GM21515 (cell line): ENCODE results near the gene ADH1A.
"Not testable (repeated sequence)": the region's sequence is repeated elsewhere in the genome, so short reads cannot be mapped to it uniquely, and the experiment has no call there.

Experiments used
- ATAC-seq: cut with Tn5 transposase; IDR thresholded peaks from one replicate; pipeline ENCODE4 v1.9.1; 2021; ENCODE audit not compliant: unreplicated experiment

ADH1A gene

GRCh38 chr4:99290848-99291786, at the start of gene ADH1A:
TSS of gene ADH1A (minus strand) at chr4:99290985. CDS start at chr4:99290914, 71 bp downstream.
- ATAC-seq = no peak

GRCh38 chr4:99339172-99339571, 48.4 kb upstream of the ADH1A start:
- ATAC-seq = no peak

GRCh38 chr4:99336553-99336952, 45.8 kb upstream of the ADH1A start:
- no peak for ATAC-seq

GRCh38 chr4:99334880-99335279, 44.1 kb upstream of the ADH1A start:
- no peak for ATAC-seq

- ATAC-seq = no peak
Measured at GRCh38 chr4:99330648-99331047, 39.9 kb upstream of the ADH1A start.

- no peak for ATAC-seq
Measured at GRCh38 chr4:99329876-99330275, 39.1 kb upstream of the ADH1A start.

GRCh38 chr4:99324979-99325378, 34.2 kb upstream of the ADH1A start:
- ATAC-seq = no peak

GRCh38 chr4:99324361-99324760, 33.6 kb upstream of the ADH1A start:
- no peak for ATAC-seq

GRCh38 chr4:99323756-99324155, 33.0 kb upstream of the ADH1A start:
- no peak for ATAC-seq

GRCh38 chr4:99321241-99322191, 30.7 kb upstream of the ADH1A start, which contains the start of gene ADH1B:
TSS of gene ADH1B (minus strand) at chr4:99321401. CDS start at chr4:99321331, 70 bp downstream.
- ATAC-seq = no peak

- not testable (repeated sequence) for ATAC-seq
Measured at GRCh38 chr4:99317811-99318210, 27.0 kb upstream of the ADH1A start.

- ATAC-seq = no peak
Measured at GRCh38 chr4:99317354-99317753, 26.6 kb upstream of the ADH1A start.

- ATAC-seq = no peak
Measured at GRCh38 chr4:99315839-99316238, 25.1 kb upstream of the ADH1A start.

- no peak for ATAC-seq
Measured at GRCh38 chr4:99314211-99314610, 23.4 kb upstream of the ADH1A start.

GRCh38 chr4:99310389-99310788, 19.6 kb upstream of the ADH1A start:
- ATAC-seq = no peak

GRCh38 chr4:99305638-99306400, 15.0 kb upstream of the ADH1A start:
- ATAC-seq = no peak

GRCh38 chr4:99301376-99302164, 10.8 kb upstream of the ADH1A start:
- no peak for ATAC-seq

- ATAC-seq = no peak
Measured at GRCh38 chr4:99300934-99301333, 10.1 kb upstream of the ADH1A start.

- no peak for ATAC-seq
Measured at GRCh38 chr4:99293357-99293756, 2.6 kb upstream of the ADH1A start.

- no peak for ATAC-seq
Measured at GRCh38 chr4:99285387-99285786, 5.4 kb downstream of the ADH1A start.
